Natural killer cell (primary cell): ENCODE data around the gene ORC4. TPM values are rescaled to one million over a fixed set of nuclear protein-coding genes. Genes with fewer than 3 reads are reported as not detected.

Experiments used
- ATAC-seq, 3 donors: fragments of 150-1000 bp in 2 of 3; fragments of 200-7000 bp in 1 of 3; cut with Tn5 transposase; 1 replicate in 1 of 3; 2 replicates in 2 of 3; pipeline ENCODE4 v1.10.0; 2021; ENCODE audit warnings: mild to moderate bottlenecking in 2 of 3, moderate library complexity in 2 of 3
- DNase-seq, 2 donors: peaks; one replicate each; pipeline versions ENCODE4 v3.0.0 to v3.0.0-alpha.2; 2013 to 2021; ENCODE audit warnings: mixed read lengths in 1 of 2
- H3K27ac ChIP-seq: one replicate; pipeline ENCODE4 v1.5.1; 2013; ENCODE audit warnings: mild to moderate bottlenecking, low read length
- H3K27me3 ChIP-seq: one replicate; pipeline ENCODE4 v1.6.1; 2013; ENCODE audit warnings: low read length; ENCODE audit not compliant: control insufficient read depth, insufficient read depth
- H3K36me3 ChIP-seq: one replicate; pipeline ENCODE4 v1.6.1; 2013; ENCODE audit warnings: low read length; ENCODE audit not compliant: control insufficient read depth, insufficient read depth
- H3K4me1 ChIP-seq: one replicate; pipeline ENCODE4 v1.6.1; 2013; ENCODE audit warnings: low read length; ENCODE audit not compliant: control insufficient read depth, insufficient read depth
- H3K4me3 ChIP-seq: one replicate; pipeline ENCODE4 v1.5.1; 2013; ENCODE audit warnings: low read length
- H3K9me3 ChIP-seq: one replicate; pipeline ENCODE4 v1.6.1; 2013; ENCODE audit warnings: low read length; ENCODE audit not compliant: control insufficient read depth, insufficient read depth
- H3K27ac Mint-ChIP-seq, 2 donors: one replicate each; pipeline ENCODE4 v1.8.0; 2022; ENCODE audit warnings: mild to moderate bottlenecking in 2 of 2, mixed read lengths in 2 of 2, moderate library complexity in 1 of 2
- H3K27me3 Mint-ChIP-seq, 2 donors: one replicate each; pipeline ENCODE4 v1.8.0; 2022; ENCODE audit warnings: low read depth in 2 of 2, mixed read lengths in 2 of 2
- H3K36me3 Mint-ChIP-seq: one replicate; pipeline ENCODE4 v1.8.0; 2022; ENCODE audit warnings: mixed read lengths
- H3K4me1 Mint-ChIP-seq, 2 donors: one replicate each; pipeline ENCODE4 v1.8.0; 2022; ENCODE audit warnings: mixed read lengths in 2 of 2
- H3K4me3 Mint-ChIP-seq: one replicate; pipeline ENCODE4 v1.8.0; 2022; ENCODE audit warnings: mild to moderate bottlenecking, moderate library complexity, mixed read lengths
- H3K9me3 Mint-ChIP-seq, 2 donors: one replicate each; pipeline ENCODE4 v1.8.0; 2022; ENCODE audit warnings: mixed read lengths in 2 of 2
- CTCF ChIP-seq: fragments of 200-600 bp; IDR thresholded peaks from one replicate; pipeline ENCODE4 v1.8.0; 2022; ENCODE audit warnings: antibody characterized with exemption
- WGBS: methylation state at CpG from one replicate; pipeline ENCODE4 v1.1.7; 2013; ENCODE audit warnings: missing lambda C conversion rate; ENCODE audit not compliant: insufficient coverage; 5-methylcytosine and 5-hydroxymethylcytosine counted together
- intact Hi-C: fragments of 100-400 bp; cut with micrococcal nuclease; formaldehyde crosslinking; loops from one replicate; pipeline ENCODE4 v1.14.2; 2022
- total RNA-seq, 4 donors: library from RNA; stranded (reverse); fragments of 120-200 nt in 1 of 4; gene quantifications; one replicate each; pipeline versions ENCODE4 v1.2.3 to v1.2.4, GENCODE V29; 2013 to 2022

ORC4 gene
- total RNA-seq, 3 donors from 2014 or later (not counting 1 experiment from before 2014, with no cell fraction given): 42.4 to 48.0 (median 45.8) TPM

- Histone ChIP-seq H3K27me3 (no peaks in the 10 kb centered on the region), H3K4me3 (no peak overlapping the region), H3K27ac (no peak overlapping the region), H3K36me3 (no peaks in the 10 kb centered on the region), H3K4me1 (no peaks in the 10 kb centered on the region), H3K9me3 (no peaks in the 10 kb centered on the region)
- whole genome bisulfite sequencing: no CpG with 5 or more reads among the region's 1 CpG
- H3K4me1 Mint-ChIP-seq: peaks cover 6% of the 10 kb centered on the region in 2 donors
- H3K27ac Mint-ChIP-seq: no peak overlapping the region
- no peak overlapping the region for H3K4me3 Mint-ChIP-seq
- no peaks in the 10 kb centered on the region for H3K27me3 Mint-ChIP-seq
- no peaks in the 10 kb centered on the region for H3K9me3 Mint-ChIP-seq
- ATAC-seq (no peak), DNase-seq (no peak)
- intact Hi-C loops: no loop called here
- TF ChIP-seq CTCF: no peak
- H3K36me3 Mint-ChIP-seq: no peaks in the 10 kb centered on the region
Observed at GRCh38 chr2:148039783-148040182, 19.2 kb upstream of the ORC4 start.

- H3K27ac Mint-ChIP-seq: no peak overlapping the region
- intact Hi-C loops: no loop called here
- no peaks in the 10 kb centered on the region for H3K9me3 Mint-ChIP-seq
- H3K36me3 Mint-ChIP-seq: no peaks in the 10 kb centered on the region
- Histone ChIP-seq H3K4me3 (no peak overlapping the region), H3K36me3 (no peaks in the 10 kb centered on the region), H3K27me3 (no peaks in the 10 kb centered on the region), H3K27ac (no peak overlapping the region), H3K9me3 (no peaks in the 10 kb centered on the region), H3K4me1 (no peaks in the 10 kb centered on the region)
- no peaks in the 10 kb centered on the region for H3K27me3 Mint-ChIP-seq
- H3K4me1 Mint-ChIP-seq: peaks cover 5 to 15% of the 10 kb centered on the region in 2 donors
- no peak for TF ChIP-seq CTCF
- WGBS: 98% methylated on average over 3 of the region's 4 CpGs
- DNase-seq: no peak
- no peak for ATAC-seq
- no peak overlapping the region for H3K4me3 Mint-ChIP-seq
Observed at GRCh38 chr2:148032215-148032614, 11.7 kb upstream of the ORC4 start.

GRCh38 chr2:148031152-148031551, 10.6 kb upstream of the ORC4 start:
- no peak for ATAC-seq
- no peaks in the 10 kb centered on the region for H3K36me3 ChIP-seq
- H3K4me1 ChIP-seq: no peaks in the 10 kb centered on the region
- H3K27ac ChIP-seq: no peak overlapping the region
- H3K36me3 Mint-ChIP-seq: no peaks in the 10 kb centered on the region
- H3K27me3 ChIP-seq: no peaks in the 10 kb centered on the region
- H3K4me3 ChIP-seq: no peak overlapping the region
- no peaks in the 10 kb centered on the region for H3K27me3 Mint-ChIP-seq
- no peaks in the 10 kb centered on the region for H3K9me3 ChIP-seq
- H3K4me1 Mint-ChIP-seq: peaks cover 5 to 15% of the 10 kb centered on the region in 2 donors
- H3K4me3 Mint-ChIP-seq: no peak overlapping the region
- intact Hi-C loops: no loop called here
- no peak for TF ChIP-seq CTCF
- H3K27ac Mint-ChIP-seq: peak overlapping the region; percentile 16 to 57
- H3K9me3 Mint-ChIP-seq: no peaks in the 10 kb centered on the region
- no peak for DNase-seq

GRCh38 chr2:148028781-148029180, 8.2 kb upstream of the ORC4 start:
- no peak for ATAC-seq
- Histone ChIP-seq H3K27me3 (no peaks in the 10 kb centered on the region), H3K27ac (no peak overlapping the region), H3K4me3 (no peak overlapping the region), H3K9me3 (no peaks in the 10 kb centered on the region), H3K4me1 (peaks cover 2% of the 10 kb centered on the region), H3K36me3 (peaks cover 5% of the 10 kb centered on the region)
- Mint-ChIP-seq H3K9me3 (no peaks in the 10 kb centered on the region), H3K36me3 (no peaks in the 10 kb centered on the region), H3K4me3 (no peak overlapping the region), H3K27ac (no peak overlapping the region), H3K27me3 (no peaks in the 10 kb centered on the region), H3K4me1 (peaks cover 14 to 24% of the 10 kb centered on the region in 2 donors)
- no peak for TF ChIP-seq CTCF
- no peak for DNase-seq
- intact Hi-C loops: no loop called here
- no CpG with 5 or more reads among the region's 1 CpG for WGBS
